SKM-1 (cell line): ENCODE measurements around the gene NLRP5.

Experiments
- DNase-seq: peaks from one replicate; lab custom pipeline; 2025; ENCODE audit not compliant: unreplicated experiment; lab: John Stamatoyannopoulos, UW

NLRP5 gene

DNA sequence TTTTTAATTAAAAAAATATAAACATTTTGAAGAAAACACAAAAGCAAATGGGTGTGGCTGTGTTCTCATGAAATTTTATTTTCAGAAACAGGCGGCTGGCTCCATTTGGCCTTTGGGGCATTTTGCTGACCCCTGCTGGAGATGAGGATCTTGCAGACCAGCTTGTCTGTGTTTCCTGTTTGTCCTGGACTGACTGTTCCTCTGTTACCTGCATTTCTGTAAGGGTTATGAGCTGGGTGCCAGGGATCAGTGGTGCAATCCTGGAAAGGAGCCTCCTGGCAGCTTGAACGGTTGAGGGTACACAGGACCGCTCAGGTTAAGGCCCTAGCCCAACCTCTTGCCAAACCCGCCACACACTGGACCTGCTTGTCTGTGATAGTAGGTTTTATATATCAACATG lies 84.6 kb downstream of the NLRP5 start:
- no peak for DNase-seq

- peak; percentile 2 for DNase-seq
Measured at GRCh38 chr19:56076498-56076897, 89.9 kb downstream of the NLRP5 start.

GRCh38 chr19:56079609-56080008 lies 93.0 kb downstream of the NLRP5 start:
- DNase-seq = no peak

GRCh38 chr19:56080669-56081401 lies 94.3 kb downstream of the NLRP5 start:
- peak; percentile 3 for DNase-seq

DNA sequence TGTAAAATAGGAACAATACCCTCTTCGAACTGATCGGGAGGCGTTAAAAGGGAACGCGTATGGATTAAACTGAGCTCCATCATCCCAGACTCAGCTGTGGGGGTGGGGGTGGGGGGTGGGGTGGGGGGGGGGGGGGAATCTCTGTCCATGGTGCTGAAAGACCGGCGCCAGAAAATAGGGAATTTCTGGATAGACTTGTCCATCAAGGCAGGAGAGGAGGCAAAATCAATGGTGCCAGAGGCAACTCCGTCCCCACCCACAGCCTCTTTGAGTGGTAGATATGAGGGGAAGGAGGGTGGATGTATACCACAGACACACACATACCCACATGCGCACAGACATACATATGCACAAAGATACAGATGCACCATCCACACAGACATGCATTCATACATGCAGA lies 97.1 kb downstream of the NLRP5 start:
- DNase-seq = no peak

DNA sequence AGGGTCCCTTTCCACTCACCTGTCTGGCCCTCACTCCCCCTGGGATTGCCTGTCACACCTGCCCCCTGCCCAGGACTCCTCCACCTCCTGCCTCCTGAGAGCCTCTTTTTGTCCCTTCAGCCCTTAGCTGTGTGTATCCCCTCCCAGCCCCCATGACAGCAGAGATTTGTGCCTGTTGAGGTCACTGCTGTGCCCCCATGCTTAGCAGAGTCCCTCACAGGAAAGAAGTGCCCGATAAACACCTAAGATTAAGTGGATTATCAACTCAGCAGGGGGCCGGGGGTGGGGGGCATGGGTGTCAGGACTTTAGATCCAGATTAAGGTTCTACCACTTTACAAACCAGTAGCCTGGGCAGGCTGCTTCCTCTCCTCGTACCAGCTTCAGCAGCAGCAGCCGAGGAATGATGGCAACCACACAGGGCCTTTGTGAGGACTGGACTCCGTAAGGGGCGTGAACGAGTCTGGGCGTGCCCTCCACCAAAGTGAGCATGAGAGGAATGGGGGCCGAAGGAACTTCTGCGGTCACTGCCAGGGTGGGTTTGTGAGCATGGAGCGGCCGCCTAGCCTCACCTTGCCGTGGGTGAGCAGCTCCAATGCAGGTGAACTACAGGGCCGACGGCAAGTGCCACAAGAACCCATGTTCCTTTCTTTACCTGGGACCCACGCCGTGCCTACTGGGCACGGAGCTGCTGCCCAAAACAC lies 98.4 kb downstream of the NLRP5 start:
- no peak for DNase-seq

DNA sequence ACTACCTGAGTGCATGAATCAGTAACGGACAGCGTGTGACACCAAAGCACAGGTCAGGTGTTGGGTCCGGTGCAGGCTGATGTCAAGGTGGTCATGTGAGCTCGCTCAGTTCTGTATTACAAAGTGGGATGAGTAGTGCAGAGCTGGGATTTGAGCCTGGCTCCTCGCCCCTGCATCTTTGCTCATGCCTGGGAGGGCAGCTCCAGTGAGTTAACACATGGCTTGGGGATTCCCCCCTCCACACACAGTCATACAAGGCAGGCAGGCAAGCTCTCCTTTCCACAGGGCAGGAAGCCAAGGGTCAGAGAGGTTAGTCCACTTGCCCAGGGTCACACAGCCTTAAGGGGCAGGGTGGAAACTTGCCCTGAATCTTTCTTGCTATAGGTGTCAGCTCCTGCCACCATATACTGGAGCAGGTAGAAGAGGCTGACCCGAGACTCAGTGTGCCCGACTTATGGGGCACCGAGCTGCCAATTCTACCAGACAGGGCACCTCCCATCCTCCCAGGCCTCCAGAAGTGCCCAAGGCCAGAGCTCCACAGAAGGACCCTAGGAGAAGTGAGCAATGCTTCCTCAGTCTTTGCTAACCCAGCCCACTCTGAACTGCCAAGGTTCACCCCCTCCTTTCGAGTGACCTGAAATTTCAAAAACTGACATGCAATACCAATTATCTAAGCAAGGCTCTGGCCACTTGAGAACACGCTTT lies 99.1 kb downstream of the NLRP5 start:
- no peak for DNase-seq

DNA sequence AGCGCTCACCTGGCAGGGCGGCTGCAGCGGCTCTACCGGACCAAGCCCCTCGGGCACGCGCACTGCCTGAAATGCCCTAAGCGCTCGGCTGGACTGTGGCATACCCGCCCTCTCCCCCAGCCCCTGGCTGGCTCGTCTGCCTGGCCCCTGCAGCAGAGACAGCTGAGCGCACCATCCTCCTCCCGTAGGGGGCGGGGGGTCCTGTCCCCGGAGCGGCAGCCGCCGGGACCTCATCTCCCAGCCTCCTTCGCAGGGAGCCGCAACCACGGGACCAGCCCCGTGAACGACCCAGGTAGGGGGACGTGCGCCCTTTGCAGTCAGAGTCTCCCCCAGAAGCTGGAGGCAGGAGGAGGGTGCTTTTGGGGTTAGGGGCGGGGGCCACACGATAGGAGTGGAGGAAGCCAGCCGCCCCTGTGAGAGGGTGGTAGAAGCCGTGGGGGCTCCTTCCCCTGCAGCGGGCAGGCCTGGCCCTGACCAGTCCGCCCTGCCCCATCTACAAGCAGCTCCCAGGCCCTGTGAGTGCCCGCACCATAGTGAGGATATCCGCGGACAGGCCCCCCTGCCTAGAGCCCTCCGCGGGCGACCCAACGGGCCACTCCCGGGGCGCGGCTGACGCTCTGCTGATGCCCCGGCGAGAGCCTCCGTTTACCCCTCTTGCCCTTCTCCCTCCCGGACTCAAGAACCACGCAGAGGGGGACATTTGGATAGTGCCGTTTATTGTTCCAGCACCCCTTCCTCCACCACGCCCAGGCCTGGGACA lies 100.3 kb downstream of the NLRP5 start:
- no peak for DNase-seq

DNA sequence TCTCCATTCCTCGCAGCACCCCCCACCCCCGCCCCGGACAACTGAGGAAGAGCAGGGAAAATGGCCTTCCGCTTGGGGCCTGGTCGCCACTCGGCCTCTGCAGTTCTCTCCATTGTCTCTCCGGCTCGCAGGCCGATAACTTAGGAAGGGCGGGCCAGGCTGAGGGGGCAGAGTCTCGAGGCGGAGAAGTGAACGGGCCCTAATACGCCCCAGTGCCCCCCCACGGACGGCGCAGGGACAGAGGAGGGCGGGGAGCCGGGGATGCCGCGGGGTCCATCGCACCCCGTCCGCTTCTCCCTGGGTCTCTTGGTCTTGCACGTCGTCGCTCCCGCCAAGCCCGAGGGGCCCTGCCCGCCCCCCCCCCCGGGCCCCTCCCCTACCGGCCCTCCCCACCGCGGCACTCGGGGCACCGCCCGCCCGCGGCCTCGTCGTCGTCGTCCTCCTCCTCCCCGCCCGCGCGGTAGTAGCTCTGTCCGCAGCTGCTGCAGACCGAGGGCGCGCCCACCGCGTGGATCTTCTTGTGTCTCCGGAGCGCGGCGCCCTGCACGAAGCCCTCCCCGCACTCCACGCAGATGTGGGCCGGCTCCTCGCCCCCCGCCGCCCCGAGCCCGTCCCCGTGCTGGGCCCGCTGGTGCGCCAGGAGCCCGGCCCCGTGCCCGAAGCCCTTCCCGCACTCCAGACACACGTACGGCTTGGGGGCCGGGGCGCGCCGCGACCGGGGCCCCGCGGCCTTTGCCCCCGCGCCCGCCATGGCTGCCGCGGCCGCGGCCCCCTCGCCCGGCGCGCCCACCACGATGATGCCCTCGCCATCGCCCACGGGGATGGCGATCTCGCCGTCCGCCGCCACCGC lies 101.3 kb downstream of the NLRP5 start:
- no peak for DNase-seq

DNA sequence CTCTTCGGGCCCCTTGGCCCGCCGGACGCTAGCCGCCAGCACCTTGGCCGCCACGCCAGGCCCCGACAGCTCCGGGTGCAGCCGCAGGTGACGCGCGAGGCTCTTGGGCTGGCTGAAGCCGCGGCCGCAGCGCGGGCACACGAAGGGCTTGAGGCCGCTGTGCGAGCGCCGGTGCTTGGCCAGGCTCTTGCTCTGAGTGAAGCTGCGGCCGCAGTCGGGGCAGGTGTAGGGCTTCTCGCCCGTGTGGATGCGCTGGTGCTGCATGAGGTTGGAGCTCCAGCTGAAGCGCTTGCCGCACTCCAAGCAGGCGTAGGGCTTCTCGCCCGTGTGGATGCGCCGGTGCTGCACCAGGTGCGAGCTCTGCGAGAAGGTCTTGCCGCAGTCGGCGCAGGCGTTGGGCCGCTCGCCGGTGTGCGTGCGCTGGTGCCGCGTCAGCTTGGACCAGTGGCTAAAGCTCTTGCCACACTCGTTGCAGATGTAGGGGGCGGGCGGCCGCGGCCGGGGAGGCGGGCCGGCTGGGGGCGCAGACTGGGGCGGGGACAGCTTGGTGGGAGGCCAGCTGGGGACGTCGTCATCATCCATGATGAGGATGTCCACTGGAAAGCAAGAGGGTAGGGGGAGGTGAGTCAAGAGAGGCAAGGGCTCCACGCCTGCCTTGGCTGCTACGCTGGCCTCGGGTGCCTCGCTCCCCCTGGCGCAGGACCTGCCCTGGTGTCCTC lies 102.1 kb downstream of the NLRP5 start:
- no peak for DNase-seq

DNA sequence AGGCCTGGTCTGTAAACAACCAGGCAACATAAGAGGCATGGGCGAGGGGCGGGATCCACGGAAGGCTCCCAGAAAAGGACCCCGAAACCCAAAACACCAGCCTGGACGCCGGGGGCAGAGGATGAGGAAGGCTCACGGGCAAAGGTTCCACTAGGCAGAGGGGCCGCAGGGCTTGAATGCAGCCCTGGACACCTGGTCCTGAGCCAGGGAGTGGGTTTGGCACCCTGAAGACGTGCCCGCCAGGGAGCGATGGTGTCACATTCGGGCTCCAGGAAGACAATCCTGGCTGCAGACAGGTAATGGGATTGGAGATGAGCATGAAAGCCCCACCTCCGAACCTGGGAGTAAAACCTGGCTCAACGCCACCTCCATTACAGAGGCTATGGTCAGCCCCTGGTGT lies 102.8 kb downstream of the NLRP5 start:
- DNase-seq = no peak

DNA sequence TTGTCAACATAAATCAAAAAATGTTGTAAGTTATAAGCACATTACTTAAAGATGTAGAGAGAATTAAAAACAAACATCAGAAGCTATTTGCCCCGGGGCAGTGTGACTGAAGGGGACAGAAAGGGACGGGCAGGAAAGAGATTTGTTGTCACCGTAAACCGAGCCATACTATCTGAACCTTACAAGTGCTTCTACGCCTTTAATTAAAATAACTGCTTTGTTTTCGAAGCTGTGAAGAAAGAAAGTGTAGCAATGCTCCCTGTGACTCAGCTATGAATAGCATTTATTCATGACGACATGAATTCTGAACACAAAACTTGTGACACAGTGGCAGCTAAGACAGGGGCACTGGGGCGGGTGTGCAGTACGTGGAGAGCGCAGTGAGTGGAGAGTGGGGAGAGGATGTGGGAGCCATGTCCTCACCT lies 104.5 kb downstream of the NLRP5 start:
- DNase-seq = no peak

GRCh38 chr19:56091751-56092546 lies 105.4 kb downstream of the NLRP5 start:
- DNase-seq = no peak

DNA sequence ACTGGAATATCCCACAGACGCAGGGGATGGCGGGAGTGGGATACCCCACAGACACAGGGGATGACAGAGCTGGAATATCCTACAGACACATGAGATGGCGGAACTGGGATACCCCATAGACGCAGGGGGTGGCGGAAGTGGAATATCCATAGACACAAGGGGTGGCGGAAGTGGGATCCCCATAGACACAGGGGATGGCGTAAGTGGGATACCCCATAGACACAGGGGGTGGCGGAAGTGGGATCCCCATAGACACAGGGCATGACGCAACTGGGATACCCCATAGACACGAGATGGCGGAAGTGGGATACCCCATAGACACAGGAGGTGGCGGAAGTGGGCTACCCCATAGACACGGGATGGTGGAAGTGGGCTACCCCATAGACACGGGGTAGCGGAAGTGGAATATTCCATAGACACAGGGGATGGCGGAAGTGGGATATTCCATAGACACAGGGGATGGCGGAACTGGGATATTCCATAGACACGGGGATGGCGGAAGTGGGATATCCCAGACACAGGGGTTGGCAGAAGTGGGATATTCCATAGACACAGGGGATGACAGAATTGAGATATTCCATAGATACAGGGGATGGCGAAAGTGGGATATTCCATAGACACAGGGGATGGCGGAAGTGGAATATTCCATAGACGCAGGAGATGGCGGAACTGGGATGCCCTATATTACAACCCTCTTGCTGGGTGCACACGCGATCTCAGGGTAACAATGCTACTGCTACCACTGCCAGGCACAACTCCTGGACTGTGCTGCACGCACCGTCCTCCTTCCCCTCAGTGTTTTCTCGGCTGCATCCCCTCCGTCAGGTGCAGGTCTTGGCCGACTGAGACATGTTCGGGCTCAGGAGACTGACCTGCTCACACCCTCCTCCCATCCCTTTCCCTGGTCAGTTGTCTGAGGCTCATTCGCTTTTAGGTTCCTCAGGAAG lies 106.4 kb downstream of the NLRP5 start:
- no peak for DNase-seq

DNA sequence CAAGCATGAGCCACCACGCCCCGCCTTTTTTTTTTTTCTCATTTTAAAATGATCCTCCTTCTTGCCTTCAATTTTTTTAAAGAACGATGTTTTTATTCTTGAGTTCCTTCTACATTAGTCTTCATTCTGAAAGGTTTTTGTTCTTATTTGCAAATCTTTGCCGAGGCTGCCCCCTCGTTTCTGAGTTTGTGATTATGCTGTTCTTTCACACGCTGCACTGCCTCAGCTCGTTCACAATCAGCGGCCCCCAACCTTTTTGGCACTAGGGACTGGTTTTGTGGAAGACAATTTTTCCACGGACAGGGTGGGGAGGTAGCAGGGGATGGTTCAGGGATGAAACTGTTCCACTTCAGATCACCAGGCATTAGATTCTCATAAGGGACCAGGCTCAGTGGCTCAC lies 107.9 kb downstream of the NLRP5 start:
- DNase-seq = no peak

DNA sequence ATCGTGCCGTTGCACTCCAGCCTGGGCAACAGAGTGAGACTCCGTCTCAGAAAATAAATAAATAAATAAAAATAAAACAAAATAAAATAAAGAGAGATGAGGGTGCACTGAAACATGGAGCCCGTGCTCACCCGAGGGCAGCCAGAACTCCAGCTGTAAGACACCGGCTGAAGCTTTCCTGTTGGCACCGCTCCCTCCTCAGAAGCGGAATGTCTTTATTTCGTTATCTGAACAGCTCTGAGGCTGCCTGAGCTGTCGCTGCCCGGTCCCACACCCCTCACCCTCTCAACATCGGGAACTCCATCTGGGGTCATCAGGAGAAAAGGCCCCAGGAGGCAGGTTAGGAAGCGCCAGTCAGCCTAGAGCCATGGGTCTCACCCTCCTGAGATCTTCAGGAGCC lies 110.1 kb downstream of the NLRP5 start:
- no peak for DNase-seq

GRCh38 chr19:56097306-56097705 lies 110.7 kb downstream of the NLRP5 start:
- no peak for DNase-seq

GRCh38 chr19:56097776-56098175 lies 111.2 kb downstream of the NLRP5 start:
- no peak for DNase-seq
